Ascending aorta (tissue), 2 donors: ENCODE measurements around the gene GALNT16. TPM values are rescaled to one million over a fixed set of nuclear protein-coding genes. Genes with fewer than 3 reads are reported as not detected.
A peak's percentile ranks its signal among the peaks of the same experiment; 100 is the strongest.

Experiments
- DNase-seq, 2 donors: peaks; one replicate each; pipeline ENCODE4 v3.0.0-alpha.2; 2019; ENCODE audit warnings: low spot score in 2 of 2
- H3K27ac ChIP-seq, 2 donors: fragments of 200-600 bp; sonication (generic); one replicate each; pipeline ENCODE4 v1.5.1; 2016 to 2017; ENCODE audit warnings: mild to moderate bottlenecking in 1 of 2
- H3K27me3 ChIP-seq: fragments of 200-600 bp; sonication (generic); one replicate; pipeline ENCODE4 v1.5.1; 2017
- H3K36me3 ChIP-seq, 2 donors: fragments of 200-600 bp; sonication (generic); one replicate each; pipeline ENCODE4 v1.5.1; 2016
- H3K4me1 ChIP-seq, 2 donors: fragments of 200-600 bp; sonication (generic); one replicate each; pipeline ENCODE4 v1.5.1; 2016 to 2017; ENCODE audit warnings: mild to moderate bottlenecking in 1 of 2
- H3K4me3 ChIP-seq, 2 donors: fragments of 200-600 bp; sonication (generic); one replicate each; pipeline ENCODE4 v1.5.1; 2016 to 2017; ENCODE audit warnings: mild to moderate bottlenecking in 1 of 2
- H3K9me3 ChIP-seq, 2 donors: fragments of 200-600 bp; sonication (generic); one replicate each; pipeline ENCODE4 v1.5.1; 2016
- intact Hi-C: fragments of 100-400 bp; cut with DNase I; formaldehyde crosslinking; loops from one replicate; pipeline ENCODE4 v1.15.1; 2023
- total RNA-seq: library from RNA; depleted of rRNA; stranded (reverse); fragments of >200 nt; gene quantifications from one replicate; pipeline ENCODE4 v1.1.0, GENCODE V29; 2016
- TF ChIP-seq, protein P1 (sequence below), 3 experiments: fragments of 200-600 bp in 2 of 3; fragments of 450-650 bp in 1 of 3; sonication (generic) in 2 of 3; IDR thresholded peaks; one replicate each; pipeline ENCODE4 v1.5.1; 2016 to 2019; ENCODE audit warnings: antibody characterized with exemption in 3 of 3, mild to moderate bottlenecking in 1 of 3, moderate library complexity in 1 of 3

Gene GALNT16
- total RNA-seq, 1 donor from 2014 or later = 38.0 TPM

DNA sequence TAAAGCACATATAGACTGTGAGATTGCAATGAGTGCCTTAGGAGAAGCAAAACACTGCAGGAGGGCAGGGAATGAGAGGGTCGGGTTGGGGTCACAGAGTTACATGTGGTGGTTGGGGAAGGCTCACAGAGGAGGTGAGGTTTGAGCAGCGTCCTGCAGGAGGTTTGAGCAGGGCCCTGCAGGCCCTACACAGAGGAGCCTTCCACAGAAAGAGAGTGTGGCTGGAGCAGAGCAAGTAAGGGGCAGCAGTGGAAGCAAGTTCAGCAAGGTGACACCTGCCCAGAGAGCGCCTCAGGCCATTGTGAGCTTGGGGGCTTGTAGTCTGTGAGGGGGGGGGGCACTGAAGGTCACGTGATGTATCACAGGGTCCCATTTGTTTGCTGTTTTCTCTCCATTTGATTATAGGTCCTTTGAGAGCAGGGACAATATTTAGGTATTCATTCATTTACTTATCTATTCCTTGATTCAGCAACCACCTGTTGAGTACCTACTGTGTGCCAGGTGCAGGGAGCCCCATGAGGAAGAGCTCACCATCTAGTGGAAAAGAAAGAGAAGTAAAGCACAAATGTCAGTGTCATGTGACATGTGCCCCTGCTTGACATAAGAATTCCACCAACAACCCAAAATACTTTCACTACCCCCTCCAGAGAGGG lies 56.6 kb downstream of the GALNT16 start:
- H3K27me3 ChIP-seq = no peaks in the 10 kb centered on the region
- TF ChIP-seq, protein P1, sequence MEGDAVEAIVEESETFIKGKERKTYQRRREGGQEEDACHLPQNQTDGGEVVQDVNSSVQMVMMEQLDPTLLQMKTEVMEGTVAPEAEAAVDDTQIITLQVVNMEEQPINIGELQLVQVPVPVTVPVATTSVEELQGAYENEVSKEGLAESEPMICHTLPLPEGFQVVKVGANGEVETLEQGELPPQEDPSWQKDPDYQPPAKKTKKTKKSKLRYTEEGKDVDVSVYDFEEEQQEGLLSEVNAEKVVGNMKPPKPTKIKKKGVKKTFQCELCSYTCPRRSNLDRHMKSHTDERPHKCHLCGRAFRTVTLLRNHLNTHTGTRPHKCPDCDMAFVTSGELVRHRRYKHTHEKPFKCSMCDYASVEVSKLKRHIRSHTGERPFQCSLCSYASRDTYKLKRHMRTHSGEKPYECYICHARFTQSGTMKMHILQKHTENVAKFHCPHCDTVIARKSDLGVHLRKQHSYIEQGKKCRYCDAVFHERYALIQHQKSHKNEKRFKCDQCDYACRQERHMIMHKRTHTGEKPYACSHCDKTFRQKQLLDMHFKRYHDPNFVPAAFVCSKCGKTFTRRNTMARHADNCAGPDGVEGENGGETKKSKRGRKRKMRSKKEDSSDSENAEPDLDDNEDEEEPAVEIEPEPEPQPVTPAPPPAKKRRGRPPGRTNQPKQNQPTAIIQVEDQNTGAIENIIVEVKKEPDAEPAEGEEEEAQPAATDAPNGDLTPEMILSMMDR (IDR thresholded peaks at IDR 0.05) = no peak
- no peak overlapping the region for H3K4me3 ChIP-seq
- intact Hi-C loops = loop anchor here (1.0 to 5.0 kb wide), 3 partner anchors 41 to 74 kb away; partner anchors contain the start of gene GALNT16
- DNase-seq = peak in 1 of 2 donors; percentile 56
- H3K27ac ChIP-seq = peak overlapping the region in 1 of 2 donors; percentile 63
- no peaks in the 10 kb centered on the region for H3K9me3 ChIP-seq
- peaks cover 0 to 7% of the 10 kb centered on the region in 2 donors for H3K4me1 ChIP-seq
- H3K36me3 ChIP-seq = no peaks in the 10 kb centered on the region

DNA sequence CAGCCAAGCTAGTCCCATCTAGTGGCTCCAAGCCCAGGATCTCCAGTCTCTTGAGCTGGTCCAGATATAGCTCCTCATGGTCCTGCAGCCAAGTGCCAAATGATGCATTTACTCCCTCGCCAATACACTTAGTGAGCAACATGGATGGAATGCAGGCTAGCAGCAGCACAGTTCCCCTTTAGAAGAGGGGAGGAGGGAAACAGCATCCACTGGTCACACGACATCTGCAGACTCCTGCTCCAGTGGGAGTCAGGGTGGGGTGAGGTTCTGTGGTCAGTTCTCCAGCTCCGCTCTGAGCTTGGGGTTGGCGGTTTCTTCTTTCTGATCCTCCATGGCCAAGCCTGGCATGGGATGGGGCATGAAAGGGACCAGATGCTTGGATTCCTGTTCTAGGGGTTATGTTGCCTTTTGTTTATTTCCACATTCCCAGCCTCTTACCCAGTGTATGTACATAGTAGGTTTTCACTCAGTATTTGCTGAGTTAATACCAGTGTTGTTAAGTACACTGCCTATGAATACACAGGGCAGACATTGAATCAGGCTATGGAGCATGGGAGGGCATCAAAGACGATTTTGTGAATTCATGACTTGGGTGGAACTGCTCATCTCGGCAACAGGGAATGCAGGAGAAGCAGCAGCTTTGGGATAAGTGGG lies 57.3 kb downstream of the GALNT16 start:
- Histone ChIP-seq H3K4me1 (peaks cover 0 to 7% of the 10 kb centered on the region in 2 donors), H3K4me3 (no peak overlapping the region), H3K27me3 (no peaks in the 10 kb centered on the region), H3K9me3 (no peaks in the 10 kb centered on the region), H3K36me3 (no peaks in the 10 kb centered on the region), H3K27ac (peak overlapping the region; percentile 28 to 63)
- intact Hi-C loops = loop anchor here (1.0 to 5.0 kb wide), 3 partner anchors 40 to 74 kb away; partner anchors contain the start of gene GALNT16
- TF ChIP-seq, protein P1 (IDR thresholded peaks at IDR 0.05) = no peak
- DNase-seq = peak; percentile 25 to 87

DNA sequence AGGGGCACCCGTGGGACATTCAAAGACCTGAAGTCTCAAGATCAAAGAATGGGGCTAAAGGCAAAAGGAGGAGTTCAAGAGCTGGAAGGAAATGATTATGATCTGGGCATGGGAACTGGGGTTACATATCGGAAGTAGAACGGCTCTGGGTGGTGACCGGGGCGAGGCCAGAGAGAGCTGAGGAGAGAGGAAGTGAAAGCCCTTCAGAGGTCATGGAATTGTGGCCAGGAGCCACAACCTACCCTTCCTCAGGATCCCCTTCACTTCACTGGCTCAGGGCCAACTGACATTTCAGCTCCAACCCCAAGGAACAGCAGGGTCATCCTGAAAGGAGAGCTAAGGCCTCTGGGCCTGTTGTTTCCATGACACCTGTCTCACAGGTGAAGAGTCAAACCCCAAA lies 57.8 kb downstream of the GALNT16 start:
- intact Hi-C loops = loop anchor here (1.0 to 5.0 kb wide), 3 partner anchors 40 to 73 kb away; partner anchors contain the start of gene GALNT16
- no peaks in the 10 kb centered on the region for H3K27me3 ChIP-seq
- peak overlapping the region; percentile 28 to 63 for H3K27ac ChIP-seq
- peaks cover 0 to 7% of the 10 kb centered on the region in 2 donors for H3K4me1 ChIP-seq
- no peaks in the 10 kb centered on the region for H3K9me3 ChIP-seq
- H3K4me3 ChIP-seq = no peak overlapping the region
- TF ChIP-seq, protein P1 (IDR thresholded peaks at IDR 0.05) = no peak
- DNase-seq = peak in 1 of 2 donors; percentile 69
- H3K36me3 ChIP-seq = no peaks in the 10 kb centered on the region

DNA sequence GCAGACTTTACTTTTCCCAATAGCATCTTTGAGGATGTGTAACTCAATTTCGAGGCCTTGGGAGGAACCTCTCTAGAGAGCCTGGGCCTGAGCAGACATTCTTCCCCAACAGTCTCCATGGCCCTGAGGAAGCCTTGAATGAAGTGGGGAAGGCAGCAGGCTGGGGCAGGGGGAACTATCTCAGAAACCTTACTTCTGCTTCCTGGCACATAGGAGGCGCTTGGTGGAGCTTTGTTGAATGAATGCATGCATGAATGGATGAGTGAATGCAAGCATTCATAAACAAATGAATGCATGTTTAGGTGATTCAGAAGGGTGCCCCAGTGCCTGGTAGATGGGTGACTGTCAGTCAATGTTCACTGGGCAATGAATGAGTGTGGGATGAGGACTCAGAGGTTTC lies 58.3 kb downstream of the GALNT16 start:
- Histone ChIP-seq H3K27ac (peak overlapping the region; percentile 28 to 63), H3K36me3 (no peaks in the 10 kb centered on the region), H3K27me3 (no peaks in the 10 kb centered on the region), H3K4me1 (peaks cover 0 to 7% of the 10 kb centered on the region in 2 donors), H3K9me3 (no peaks in the 10 kb centered on the region), H3K4me3 (no peak overlapping the region)
- TF ChIP-seq, protein P1 (IDR thresholded peaks at IDR 0.05) = no peak
- peak in 1 of 2 donors; percentile 55 for DNase-seq
- intact Hi-C loops = loop anchor here (5.0 kb wide), 1 partner anchor 39 kb away; no protein-coding TSS in a partner anchor

DNA sequence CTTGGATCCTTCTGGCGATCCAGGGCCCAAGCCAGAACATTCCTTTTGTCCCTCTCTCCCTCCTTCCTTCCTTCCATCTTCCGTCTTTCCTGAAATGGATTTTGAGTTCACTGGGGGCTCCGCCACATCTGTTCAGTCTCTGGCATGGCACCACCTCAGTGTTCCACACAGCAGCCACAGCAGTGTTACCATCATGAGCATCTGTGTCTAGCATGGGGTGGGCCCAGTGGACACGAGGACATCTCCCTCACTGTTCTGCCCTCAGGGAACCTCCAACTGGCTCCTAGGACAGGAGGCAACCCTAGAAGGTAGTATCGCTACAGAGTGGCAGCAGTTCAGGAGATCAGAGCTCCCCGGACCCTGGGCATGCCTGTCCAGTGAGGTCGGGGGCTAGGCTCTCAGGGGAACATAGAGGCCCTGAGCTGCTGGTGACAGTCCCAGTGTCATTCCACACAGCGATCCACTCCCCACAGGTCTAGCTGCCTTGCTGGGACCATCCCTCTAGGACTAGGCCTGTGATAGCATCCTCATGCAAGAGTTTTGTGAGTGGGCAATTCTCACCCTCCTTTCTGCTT lies 59.0 kb downstream of the GALNT16 start:
- peak in 1 of 2 donors; percentile 51 for DNase-seq
- intact Hi-C loops = loop anchor here (5.0 kb wide), 1 partner anchor 38 kb away; no protein-coding TSS in a partner anchor
- TF ChIP-seq, protein P1 (IDR thresholded peaks at IDR 0.05) = no peak
- H3K36me3 ChIP-seq = no peaks in the 10 kb centered on the region
- H3K9me3 ChIP-seq = no peaks in the 10 kb centered on the region
- no peaks in the 10 kb centered on the region for H3K27me3 ChIP-seq
- peaks cover 0 to 7% of the 10 kb centered on the region in 2 donors for H3K4me1 ChIP-seq
- no peak overlapping the region for H3K4me3 ChIP-seq
- no peak overlapping the region for H3K27ac ChIP-seq
